CD4-positive, alpha-beta T cell treated with Interferon gamma for 1 hour (primary cell): Measurements from ENCODE around the gene ITPKB.
"Not testable (repeated sequence)": the region's sequence is repeated elsewhere in the genome, so short reads cannot be mapped to it uniquely, and the experiment has no call there.

Experiments used
- DNase-seq: peaks from one replicate; pipeline ENCODE4 v3.0.0-alpha.2; 2020

Gene ITPKB

DNA sequence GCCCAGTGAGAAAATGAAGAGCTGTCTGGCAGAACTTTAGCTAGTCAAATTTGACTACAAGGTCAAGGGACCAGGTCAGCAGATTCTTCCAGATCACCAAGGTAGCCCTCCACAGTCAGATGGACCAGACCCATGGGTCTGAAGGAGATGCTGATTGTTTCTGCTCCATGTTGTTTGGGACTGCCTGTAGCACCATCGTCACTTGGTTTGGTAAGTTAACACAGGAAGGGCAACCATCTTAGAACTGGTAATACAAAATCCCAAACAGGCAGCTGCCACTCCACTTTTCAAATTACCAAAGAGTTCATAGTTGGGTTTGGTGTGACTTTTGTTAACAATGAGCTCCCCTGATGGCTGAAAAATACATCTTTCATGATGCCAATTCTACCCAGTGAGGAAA lies 9.0 kb downstream of the ITPKB start:
- DNase-seq: no peak

GRCh38 chr1:226728448-226728847 lies 10.6 kb downstream of the ITPKB start:
- DNase-seq: no peak

GRCh38 chr1:226725897-226726267 lies 13.2 kb downstream of the ITPKB start:
- DNase-seq: no peak

DNA sequence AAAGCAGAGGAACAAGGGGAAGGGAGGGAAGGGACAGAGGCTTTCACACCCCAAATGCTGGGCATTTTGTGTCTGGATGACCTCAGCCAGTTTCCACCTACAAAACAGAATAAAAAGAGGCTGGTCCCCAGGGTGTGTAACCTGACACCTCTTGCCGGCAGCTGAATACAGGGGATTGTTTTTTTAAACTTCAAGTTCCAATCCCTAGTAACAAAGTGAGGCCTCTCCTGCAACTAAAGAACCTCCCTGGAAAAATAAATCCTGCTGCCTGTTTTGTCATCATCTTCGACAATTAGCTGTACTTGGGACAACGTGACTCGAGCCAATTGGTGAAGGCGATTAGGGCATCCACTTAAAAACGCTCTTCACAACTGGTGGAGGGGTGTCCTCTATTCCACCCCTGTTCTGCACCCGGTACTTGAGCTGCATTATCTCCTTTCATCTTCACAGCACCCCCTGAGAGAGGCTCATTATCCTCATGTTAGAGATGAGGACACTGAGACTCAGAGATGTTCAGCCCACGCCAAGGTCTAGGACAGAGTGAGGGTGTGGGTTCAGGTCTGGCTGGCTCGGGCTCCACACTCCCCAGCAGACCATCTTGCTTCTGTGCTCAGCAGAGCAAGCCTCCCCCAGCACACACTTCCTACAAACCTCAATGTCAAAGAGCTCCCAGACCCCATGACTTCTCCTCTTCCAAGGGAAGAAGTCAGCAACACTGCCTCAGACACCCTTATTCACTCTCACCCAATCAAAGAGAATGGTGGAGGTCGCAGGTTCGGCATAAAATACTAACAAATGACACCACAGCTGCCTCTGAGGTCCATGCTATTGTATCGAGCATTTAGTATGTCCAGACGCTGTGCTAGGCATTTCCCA lies 15.2 kb downstream of the ITPKB start:
- DNase-seq: no peak

DNA sequence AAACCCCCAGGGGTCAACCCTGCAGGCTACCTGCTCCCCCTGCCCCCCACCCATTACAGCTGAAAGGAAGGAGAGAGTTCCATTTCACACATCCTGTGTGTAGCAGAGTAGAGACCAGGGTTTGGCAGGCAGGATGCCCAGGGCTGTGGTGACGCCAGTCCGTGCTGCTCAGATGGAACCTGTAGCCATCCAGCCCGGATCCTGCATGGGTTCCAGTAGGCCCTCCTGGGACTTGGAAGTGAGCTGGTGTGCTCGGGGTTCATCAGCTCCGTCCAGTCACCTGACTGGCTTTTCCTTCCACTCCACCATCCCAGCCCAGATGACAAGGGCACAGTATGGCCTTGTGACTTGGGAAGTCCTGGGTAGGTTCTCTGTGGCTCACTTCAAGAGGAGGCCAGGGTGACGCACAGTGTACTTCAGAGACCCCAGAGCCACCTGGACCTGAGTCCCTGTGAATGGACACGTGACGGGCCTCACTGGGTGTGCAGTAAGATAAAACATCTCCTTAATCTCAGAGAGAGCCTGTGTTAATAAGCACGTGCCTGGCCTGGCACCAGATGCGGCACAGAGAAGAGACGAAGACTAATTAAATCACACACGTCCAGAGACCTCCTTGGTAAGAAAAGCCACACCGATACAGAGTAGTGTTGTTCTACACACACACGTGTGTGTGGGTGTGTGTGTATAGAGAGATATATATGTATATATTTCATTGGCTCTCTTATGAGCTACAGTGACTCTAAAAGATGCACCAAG lies 16.0 kb downstream of the ITPKB start:
- DNase-seq: no peak

DNA sequence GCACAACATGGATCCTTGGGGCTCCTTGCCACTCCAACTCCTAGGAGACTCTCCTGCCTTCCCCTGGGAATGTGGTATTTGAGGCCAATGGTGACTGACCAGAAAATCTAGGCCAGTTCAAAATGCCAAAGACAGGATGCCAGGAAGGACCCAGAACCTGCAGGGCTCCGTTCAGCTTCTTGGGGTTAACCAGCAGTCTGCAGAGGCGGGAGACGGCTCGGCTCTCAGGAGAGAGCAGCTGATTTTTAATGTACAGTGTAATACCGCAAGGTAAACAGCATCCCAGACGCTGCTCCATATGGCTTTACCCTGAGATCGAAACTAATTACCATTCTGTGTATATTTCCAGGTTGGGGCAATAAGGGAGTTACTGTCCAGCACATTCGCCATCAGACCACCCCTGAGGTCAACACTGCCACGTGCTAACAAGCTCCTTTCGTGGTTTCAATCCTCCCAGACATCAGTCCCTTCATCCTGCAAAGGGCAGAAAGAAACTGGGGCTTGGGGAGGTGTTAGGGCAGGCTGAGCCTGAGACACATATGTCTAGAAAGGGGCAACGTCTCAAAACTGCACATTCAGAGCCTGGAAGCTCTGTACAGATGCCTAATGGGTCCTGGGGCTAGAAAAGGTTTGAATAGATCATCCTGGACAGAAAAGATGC lies 16.7 kb downstream of the ITPKB start:
- DNase-seq: no peak

- DNase-seq: not testable (repeated sequence)
Measured at GRCh38 chr1:226720574-226720973, 18.5 kb downstream of the ITPKB start.

- no peak for DNase-seq
Measured at GRCh38 chr1:226719596-226720387, 19.3 kb downstream of the ITPKB start.

DNA sequence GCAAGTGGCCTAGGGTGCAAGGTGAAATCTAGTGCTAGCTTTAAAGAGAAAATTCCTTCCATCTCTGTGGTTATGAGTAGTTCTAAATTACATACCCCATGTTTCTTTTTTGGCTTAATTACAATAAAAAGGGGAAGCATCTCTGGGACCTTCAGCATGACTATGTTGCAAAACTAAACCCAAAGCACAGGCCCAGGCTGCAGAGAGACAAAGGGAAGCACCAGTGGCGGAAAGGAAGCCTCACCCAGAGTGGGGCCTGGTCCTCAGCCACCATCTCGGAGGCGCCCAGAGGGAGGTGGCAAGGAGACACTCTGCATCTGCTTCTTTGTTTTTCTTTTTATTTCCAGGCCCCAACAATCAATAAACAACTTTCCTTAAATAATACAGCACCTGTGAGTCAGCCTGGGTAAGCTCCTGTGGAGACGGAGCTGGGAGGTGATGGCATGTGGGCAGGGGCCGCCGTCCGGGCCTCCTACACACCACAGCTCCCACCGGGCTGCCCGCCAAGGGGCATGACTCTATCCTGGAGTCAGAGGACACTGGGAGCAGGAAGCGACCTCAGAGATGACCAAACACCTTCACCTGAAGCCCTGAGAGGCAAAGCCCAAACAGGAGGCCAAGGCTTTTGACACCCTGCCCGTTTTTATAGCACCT lies 21.7 kb downstream of the ITPKB start:
- peak; percentile 38 for DNase-seq

- no peak for DNase-seq
Measured at GRCh38 chr1:226716577-226716976, 22.5 kb downstream of the ITPKB start.

DNA sequence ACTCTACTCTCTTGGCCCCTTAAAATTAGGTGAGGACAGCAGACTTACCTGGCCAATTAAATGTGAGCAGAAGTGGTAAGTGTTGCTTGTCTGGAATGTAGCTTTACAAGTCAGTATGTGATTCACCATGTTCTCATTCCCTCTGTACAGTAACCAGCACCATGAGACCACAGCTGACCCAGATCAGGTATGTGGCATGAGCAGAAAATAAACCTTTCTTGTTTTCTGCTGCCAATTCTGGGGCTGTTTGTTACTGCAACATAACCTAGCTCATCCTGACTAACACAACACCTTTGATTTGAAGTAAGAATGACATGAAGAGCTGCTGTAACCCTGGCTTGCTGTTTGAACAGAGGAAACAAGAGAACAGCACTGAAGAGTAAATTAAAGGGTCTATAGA lies 24.9 kb downstream of the ITPKB start:
- DNase-seq: no peak

GRCh38 chr1:226712742-226713419 lies 26.2 kb downstream of the ITPKB start:
- no peak for DNase-seq

DNA sequence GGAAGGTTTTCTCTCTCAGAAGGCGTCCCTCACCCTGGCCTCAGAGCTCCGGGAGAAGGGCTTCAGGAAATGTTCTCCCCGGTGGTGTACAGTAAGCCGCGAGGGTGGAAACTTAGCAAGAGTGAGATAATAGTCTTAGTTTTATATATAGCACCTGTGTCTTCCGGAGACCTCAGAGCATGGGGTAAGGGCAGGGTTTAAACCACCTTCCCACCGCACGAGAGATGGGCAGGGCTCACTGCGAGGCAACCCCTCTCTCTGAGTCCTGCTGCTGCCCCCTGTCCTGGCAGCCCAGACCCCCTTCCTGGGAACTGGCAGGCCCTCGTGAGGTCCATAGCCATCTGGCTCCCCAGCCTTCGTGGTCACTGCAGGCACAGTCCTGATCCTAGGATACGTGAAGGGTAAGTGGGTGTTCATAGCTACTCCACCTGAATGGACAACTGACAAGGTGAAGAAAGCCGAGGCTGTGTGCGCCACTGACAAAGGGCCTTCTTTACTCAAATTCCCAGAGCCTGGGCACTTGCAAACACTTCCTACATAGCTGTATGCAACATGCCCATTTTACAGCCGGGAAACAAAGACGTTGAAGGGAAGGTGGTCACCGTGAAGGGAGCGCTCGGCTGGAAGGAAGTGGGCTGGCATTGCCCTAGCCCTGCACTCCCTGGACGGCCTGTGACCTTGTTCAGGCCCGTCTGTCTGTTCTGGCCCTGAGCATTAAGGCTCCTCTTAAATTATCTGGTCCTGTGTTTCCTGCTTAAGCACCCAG lies 26.9 kb downstream of the ITPKB start:
- no peak for DNase-seq

GRCh38 chr1:226710501-226710900 lies 28.6 kb downstream of the ITPKB start:
- no peak for DNase-seq

DNA sequence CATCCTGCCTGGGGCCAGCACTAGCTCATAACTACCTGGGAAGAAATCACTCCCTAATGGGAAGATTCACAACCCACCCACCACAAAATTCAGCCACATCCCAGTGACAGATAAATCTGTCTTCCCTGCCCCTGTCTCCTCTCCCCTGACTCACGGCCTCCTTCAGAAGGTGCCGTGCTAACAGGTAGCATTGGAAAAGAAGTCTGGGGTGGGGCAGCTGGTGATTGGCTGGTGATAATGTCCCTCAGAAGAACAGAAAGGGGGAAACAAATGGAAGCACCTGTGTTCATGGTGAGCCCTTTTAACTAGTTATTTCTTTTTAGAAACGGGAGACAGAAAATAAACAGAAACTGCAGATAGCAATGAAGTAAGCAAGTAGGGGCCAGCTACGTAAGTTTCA lies 29.1 kb downstream of the ITPKB start:
- DNase-seq: no peak

DNA sequence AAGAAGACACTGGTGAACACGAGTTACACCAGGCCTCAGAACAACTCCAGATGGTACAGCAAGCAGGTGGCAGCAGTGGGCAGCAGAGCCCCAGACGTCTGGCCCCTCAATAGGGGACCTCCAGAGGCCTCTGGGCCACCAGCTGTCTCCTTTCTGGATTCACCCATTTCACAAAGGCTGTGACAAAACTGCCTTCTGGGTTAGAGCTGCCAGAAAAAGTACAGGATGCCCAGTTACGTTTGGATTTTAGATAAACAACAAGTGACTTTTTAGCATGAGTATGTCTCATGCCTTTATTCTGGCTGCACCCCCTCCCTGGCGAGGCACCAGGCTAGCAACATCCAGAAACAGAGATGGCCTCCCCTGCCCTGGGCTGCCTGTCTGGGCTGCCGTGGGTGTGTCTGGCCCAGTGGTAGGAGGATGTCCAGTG lies 30.1 kb downstream of the ITPKB start:
- DNase-seq: no peak

- no peak for DNase-seq
Measured at GRCh38 chr1:226708342-226708780, 30.7 kb downstream of the ITPKB start.

GRCh38 chr1:226706684-226707083 lies 32.4 kb downstream of the ITPKB start:
- DNase-seq: no peak

DNA sequence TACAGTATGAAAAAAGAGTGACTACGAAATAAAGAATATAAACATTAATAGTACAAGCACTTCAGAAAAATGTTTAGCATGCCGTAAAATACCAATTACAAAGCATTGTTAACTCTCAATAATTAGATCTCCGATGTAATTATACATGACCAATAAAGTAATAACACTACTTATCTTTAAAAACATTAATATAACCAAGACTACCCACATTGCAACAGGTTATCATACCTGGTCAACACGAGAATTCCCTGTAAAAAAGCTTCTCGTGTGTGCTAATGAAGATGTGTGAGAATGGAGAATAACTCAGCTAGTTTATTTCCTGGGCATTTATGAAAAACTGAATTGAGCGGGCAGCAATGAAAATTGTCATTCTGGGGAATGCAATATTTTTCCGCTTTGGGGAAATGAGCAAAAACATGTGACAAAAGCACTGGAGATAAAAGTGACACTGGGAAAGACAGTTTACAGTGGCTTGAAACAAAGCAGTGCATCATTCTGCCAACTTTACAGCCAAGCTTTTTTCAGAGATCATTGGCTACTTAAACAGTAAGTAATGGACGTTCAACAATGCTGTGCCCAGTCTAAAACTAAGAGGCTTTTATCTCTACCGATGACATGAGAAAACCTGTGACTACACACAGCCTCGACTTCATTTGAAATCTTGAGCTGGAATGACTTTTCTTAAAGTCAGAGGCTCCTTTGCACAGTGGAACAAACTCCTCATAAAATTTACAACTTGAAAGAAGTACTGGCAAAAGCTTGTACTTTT lies 34.7 kb downstream of the ITPKB start:
- no peak for DNase-seq
